Fibroblast of lung (primary cell): ENCODE results near the gene OTUD4.
"Not testable (repeated sequence)": the region's sequence is repeated elsewhere in the genome, so short reads cannot be mapped to it uniquely, and the experiment has no call there.

Source experiments
- EZH2 ChIP-seq: IDR thresholded peaks from 2 replicates; pipeline ENCODE4 v1.5.1; 2012; ENCODE audit warnings: low read length, control low read depth, mild to moderate bottlenecking; ENCODE audit errors: missing control alignments
- TF ChIP-seq, protein P1 (sequence below), 2 donors: IDR thresholded peaks in 1 of 2; conservative IDR thresholded peaks in 1 of 2; 1 replicate in 1 of 2; 2 replicates in 1 of 2; pipeline ENCODE4 v1.5.1; 2011 to 2012; ENCODE audit warnings: low read length in 2 of 2, control low read depth in 1 of 2, inconsistent platforms in 1 of 2, low read depth in 1 of 2, mild to moderate bottlenecking in 1 of 2

DNA sequence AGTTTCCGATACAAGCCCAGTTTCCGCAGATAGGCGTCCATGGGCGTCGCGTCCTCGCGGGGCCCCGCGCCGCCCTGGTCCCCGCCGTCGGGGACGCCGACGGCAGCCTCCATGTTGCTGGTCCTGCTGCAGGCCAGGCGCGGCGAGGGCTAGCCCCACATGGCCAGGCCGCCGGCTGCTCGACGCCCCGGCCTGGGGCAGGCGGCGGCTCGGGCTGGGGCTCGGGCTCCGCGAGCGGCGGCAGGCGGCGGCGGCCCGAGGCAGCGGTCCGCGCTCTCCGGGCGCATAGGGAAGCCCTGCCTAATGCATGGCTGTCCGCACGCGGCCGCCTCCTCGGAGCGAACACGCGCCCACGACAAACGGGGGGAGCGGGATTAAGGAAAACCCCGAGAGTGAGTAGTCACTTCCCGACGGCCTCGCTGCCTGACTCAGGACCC is 510 bp downstream of the OTUD4 start:
- TF ChIP-seq, protein P1, sequence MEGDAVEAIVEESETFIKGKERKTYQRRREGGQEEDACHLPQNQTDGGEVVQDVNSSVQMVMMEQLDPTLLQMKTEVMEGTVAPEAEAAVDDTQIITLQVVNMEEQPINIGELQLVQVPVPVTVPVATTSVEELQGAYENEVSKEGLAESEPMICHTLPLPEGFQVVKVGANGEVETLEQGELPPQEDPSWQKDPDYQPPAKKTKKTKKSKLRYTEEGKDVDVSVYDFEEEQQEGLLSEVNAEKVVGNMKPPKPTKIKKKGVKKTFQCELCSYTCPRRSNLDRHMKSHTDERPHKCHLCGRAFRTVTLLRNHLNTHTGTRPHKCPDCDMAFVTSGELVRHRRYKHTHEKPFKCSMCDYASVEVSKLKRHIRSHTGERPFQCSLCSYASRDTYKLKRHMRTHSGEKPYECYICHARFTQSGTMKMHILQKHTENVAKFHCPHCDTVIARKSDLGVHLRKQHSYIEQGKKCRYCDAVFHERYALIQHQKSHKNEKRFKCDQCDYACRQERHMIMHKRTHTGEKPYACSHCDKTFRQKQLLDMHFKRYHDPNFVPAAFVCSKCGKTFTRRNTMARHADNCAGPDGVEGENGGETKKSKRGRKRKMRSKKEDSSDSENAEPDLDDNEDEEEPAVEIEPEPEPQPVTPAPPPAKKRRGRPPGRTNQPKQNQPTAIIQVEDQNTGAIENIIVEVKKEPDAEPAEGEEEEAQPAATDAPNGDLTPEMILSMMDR (conservative IDR thresholded peaks at IDR 0.05 in 1 of 2, IDR thresholded peaks at IDR 0.05 in 1 of 2; ENCODE audit: low read depth in 1 of 2, low read length in 2 of 2), result not testable (repeated sequence)
- not testable (repeated sequence) for TF ChIP-seq EZH2
